Activated CD4-positive, alpha-beta T cell treated with anti-CD3 and anti-CD28 coated beads, Interleukin-2, amount 50 U/mL, for 16 hours (primary cell): ENCODE results near the gene SERTAD1.

Experiments used
- DNase-seq: peaks from one replicate; pipeline ENCODE4 v3.0.0-alpha.2; 2020

Gene SERTAD1

DNA sequence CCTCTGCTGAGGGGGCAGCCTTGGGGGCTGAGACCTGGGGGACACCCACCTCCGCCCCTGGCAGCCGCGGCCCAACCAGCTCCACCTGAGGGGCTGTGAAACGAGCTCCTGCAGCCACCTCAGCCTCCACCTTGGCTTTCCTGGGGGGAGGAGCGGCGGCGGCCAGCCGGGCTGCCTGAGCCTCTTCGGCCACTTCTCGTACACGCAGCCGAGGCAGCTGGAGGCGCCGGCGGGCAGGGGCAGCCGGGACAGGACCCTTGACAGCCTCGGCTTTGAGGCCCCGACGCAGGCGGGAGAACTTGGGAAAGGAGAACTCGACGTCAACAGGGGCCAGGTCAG lies 28.3 kb downstream of the SERTAD1 start:
- DNase-seq = no peak

DNA sequence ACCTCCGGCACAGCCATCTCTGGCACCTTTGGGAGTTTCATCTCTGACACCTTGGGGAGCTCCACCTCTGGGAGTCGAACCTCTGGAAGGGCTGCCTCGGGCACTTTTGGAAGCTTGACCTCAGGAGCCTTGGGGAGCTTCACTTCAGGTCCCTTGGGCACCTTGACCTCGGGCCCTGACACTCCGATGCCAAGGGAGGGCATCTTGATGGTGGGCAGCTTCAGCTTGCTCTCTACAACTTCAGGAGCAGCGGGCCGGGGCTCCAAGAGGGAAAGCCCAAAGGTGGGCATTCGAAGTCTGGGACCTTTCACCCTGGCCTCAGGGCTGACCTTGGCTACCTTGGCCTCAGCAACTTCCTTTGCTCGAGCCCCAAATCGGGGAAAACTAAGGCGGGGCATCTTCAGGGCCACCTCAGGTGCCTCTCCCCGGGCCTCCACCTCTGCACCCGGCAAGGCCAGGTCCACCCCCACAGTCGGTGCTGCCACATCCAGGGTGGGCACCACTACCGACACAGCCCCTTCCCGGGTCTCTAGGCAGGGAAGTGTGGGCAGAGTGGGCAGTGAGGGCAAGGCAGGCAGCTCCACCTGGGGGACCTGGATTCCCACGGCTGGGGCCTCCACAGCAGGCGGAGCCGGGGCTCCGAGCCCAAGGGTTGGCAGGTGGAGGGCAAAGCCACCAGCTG lies 28.8 kb downstream of the SERTAD1 start:
- no peak for DNase-seq

DNA sequence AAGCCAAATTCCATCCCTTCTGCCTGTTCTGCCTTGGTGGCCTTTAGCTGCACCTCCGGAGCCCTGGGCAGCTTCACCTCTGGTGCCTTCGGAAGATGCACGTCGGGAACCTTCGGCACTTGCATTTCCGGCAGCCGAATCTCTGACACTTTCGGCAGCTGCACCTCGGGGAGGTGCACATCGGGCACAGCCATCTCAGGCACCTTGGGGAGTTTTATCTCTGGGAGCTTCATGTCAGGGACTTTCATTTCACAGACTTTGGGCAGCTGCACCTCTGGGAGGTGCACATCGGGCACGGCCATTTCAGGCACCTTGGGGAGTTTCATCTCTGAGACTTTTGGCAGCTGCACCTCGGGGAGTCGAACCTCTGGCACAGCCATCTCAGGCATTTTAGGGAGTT lies 29.8 kb downstream of the SERTAD1 start:
- DNase-seq = no peak

GRCh38 chr19:40394816-40395210 lies 31.0 kb downstream of the SERTAD1 start:
- DNase-seq = no peak

- DNase-seq = no peak
Measured at GRCh38 chr19:40393894-40394815, 31.6 kb downstream of the SERTAD1 start.

DNA sequence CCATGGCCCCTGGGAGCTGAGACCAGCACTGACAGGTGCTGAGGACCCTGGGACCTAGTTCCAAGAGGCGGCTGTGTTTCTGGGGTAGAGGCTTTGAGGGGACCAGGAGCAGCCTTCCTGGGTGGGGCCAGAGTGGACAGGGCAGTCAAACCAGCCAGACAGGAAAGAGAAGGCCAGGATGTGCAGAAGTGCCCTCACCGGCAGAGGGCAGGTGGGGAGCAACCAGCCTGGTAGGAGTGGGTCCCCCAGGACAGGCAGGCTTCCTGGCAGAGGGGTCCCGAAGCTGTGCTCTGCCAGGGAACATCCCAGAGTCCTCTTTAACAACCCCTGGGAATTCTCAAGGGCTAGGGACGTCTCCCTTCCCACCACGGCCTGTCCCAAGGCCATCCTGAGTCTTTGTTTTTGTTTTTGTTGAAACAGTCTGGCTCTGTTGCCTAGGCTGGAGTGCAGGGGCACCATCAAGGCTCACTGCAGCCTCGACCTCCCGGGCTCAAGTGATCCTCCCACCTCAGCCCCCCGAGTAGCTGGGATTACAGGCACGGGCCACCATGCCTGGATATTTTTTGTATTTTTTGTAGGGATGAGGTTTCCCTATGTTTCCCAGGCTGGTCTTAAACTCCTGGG lies 32.8 kb downstream of the SERTAD1 start:
- no peak for DNase-seq

- no peak for DNase-seq
Measured at GRCh38 chr19:40392123-40392522, 33.7 kb downstream of the SERTAD1 start.

DNA sequence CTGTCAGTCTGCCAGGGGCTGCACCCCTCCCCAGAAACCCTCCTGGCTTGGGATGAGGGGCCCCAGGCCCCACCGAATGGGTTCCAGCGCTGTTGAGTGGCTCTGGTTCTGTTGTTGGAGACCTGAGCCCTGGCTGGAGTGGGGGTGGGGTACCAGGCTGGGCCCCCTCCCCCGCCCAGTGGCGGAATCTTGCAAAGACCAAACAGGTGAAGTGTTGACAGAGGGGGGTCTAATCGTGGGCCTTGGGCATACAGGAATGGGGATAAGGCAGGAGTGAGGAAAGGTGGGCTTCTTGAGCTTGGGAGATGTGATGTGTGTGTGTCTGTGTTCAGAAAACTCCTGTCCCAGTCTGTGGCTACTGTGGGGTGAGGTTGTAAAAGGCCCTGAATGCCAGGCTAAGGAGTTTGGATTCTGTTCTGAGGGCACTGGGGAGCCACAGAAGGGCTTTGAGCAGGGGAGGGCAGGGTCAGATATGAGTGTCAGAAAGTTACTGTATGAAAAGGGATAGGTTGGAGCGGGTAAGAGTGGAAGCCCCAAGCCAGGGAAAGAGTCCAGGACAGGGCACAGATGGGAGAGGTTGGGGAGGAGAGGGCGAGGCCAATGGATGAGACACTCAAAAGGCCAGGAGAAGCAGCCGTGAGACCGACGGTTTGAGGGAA lies 35.6 kb downstream of the SERTAD1 start, which contains the start of gene HIPK4:
Gene HIPK4, minus strand, starts transcription at position 98 of the 659 bp plus-strand sequence. CDS start 279 bp downstream, outside the sequence.
- DNase-seq = no peak

DNA sequence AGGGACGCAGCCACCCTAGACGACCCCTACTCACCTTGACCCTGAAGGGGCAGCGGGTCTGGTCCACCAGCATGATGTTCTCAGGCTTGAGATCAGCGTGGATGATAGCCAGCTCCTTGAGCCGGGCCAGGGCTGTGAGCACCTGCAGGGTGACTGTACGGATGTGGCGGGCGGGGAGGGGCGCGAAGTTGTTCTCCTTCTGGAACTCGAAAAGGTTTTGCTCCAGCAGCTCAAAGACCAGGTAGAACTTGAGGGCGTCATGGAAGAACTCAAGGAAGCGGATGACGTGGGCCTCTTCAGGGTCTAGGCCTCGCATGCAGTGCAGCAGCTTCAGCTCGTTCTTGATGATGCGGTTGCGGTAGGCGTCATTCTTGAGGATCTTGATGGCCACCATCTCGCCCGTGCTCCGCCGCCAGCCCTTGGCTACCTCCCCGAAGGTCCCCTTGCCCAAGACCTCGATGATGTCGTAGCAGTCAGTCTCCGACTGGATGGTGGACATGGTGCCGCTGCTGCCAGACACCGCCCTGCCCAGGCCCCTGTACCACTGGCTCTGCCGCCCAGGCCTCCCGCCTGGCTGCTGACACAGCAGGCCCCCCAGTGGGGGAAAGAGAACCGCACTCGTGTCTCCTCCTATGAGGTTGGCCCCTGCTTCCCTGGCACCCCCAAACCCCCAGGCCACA lies 36.2 kb downstream of the SERTAD1 start:
- DNase-seq = no peak

GRCh38 chr19:40388481-40388880 lies 37.3 kb downstream of the SERTAD1 start:
- DNase-seq = no peak

DNA sequence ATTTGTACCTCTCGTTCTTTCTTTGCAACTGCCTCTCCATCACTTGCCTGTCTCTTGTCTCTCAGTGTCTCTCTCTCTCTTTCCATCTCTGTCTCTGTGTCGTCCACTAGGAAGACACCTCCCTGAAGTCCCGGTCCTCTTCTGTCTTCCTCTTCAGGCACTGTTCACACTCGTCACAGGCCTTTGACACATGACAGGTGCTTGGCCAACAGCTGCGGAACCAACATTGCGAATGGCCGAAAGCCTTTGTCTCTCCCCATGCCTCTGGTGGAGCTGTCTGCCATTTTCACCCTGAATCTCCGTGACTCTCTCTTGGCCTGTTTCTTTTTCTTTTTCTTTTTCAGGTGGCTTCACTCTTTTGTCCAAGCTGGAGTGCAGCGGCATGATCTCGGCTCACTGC lies 38.6 kb downstream of the SERTAD1 start:
- no peak for DNase-seq

DNA sequence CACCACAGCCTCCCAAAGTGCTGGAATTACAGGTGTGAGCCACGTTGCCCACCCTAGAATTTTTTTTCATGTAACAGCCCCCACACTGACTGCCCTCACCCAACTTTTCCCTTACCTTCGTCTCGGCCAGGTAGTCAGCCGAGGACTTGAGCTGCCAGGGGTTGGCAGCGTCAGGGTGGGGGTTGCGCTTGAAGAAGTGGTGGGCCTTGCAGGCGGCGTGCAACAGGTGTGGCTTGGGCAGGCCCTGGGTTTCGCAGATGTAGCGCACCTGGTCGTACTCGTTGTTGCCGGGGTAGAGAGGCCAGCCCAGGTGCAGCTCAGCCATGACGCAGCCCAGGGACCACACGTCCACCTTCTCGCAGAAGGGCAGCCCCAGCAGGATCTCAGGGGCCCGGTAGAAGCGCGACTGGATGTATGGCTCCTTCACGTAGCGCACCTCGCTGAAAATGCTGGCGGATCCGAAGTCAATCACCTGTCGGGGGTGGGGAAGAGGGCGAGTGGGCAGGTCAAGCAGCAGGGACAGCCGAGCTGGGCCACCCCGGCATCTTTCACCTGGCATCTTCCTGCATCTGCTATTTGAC lies 42.0 kb downstream of the SERTAD1 start:
- no peak for DNase-seq

DNA sequence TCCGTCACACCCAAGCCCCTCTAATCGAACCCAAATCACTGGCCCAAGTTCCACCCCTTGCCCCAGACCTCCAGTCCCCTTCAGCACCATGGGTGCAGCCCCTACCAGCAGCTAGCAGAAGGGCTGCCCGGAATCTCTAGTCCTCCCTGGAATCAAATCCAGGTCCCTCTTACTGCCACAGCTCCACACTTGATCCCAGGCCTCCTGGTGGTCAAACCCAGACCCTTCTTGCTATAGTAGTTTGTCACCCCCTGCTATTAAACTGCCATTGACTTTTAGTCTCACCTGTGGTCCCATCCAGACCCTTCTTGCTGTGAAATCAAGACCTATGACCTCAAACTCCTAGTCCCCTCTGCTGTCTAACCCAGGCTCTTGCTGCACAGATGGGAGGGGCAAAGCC lies 44.5 kb downstream of the SERTAD1 start:
- no peak for DNase-seq

DNA sequence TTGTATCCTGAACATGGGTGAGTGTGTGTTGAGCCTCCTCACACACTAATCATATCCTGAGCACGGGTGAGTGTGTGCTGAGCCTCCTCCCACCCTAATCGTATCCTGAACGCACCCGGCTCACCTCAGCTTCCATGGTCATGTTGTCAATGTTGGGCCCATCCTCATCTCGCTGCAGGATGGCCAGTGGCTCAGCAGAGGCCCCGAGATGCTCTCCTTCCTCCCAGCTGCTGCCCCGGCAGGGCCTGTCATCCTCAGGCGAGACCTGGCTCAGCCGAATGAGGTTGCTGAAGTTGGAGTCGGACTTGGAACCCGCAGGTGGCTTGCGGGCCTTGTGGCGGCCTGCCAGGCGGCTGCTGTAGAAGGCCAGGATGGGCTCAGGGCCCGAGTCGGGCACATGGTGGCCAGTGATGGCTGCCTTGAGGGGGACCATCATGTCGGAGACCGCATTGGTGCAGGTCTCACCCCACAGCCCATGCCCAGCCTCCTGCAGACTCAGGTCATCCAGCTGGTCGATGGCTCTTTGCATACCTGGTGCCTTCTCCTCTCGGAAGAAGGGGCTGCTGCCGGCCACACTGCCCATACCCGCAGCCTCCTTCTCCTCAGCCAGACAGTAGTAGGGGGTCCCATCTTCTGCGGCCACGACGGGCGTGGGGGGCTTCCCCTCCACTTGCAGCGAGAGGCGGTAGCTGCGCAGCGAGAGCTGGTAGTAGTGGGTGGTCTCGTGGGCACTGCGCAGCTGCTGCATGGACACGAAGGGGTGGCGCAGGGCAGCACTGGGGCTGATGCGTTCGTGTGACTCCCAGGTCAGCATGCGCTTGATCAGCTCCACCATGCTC lies 45.4 kb downstream of the SERTAD1 start:
- no peak for DNase-seq

GRCh38 chr19:40379446-40380198 lies 46.2 kb downstream of the SERTAD1 start:
- DNase-seq = no peak

DNA sequence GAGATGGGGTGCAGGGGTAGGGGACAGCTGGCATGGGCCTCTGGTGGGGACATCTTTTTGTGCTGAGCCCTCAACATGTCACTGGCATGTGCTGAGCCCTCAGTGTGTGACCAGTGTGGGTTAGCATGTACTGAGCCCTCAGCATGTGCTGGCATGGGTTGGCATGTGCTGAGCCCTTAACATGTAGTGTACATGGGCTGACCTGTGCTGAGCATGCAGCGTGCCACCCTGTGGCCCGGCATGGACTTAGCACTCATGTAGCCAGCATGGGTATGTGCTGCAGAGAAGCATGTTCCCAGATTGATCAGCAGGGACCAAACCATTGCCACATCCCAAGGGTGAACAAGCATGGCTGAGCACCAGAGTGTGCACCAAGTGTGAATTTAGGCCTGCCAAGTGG lies 47.3 kb downstream of the SERTAD1 start:
- no peak for DNase-seq

GRCh38 chr19:40377876-40378385 lies 47.9 kb downstream of the SERTAD1 start:
- DNase-seq = no peak

GRCh38 chr19:40376286-40376862 lies 49.4 kb downstream of the SERTAD1 start:
- DNase-seq = no peak

- no peak for DNase-seq
Measured at GRCh38 chr19:40374084-40374483, 51.7 kb downstream of the SERTAD1 start.

- DNase-seq = no peak
Measured at GRCh38 chr19:40371802-40372122, 54.0 kb downstream of the SERTAD1 start.
